Neutrophil (primary cell): Measurements from ENCODE around the gene PROSER3.

Experiments
- H3K27ac ChIP-seq: fragments of 200-600 bp; sonication (generic); 2 replicates; pipeline ENCODE4 v1.5.1; 2016; ENCODE audit warnings: mild to moderate bottlenecking, moderate library complexity
- H3K27me3 ChIP-seq: fragments of 200-600 bp; sonication (generic); 2 replicates; pipeline ENCODE4 v1.6.0; 2016; ENCODE audit warnings: mild to moderate bottlenecking
- H3K36me3 ChIP-seq: fragments of 200-600 bp; sonication (generic); 2 replicates; pipeline ENCODE4 v1.5.1; 2017
- H3K4me1 ChIP-seq, 2 experiments: fragments of 200-600 bp in 1 of 2; sonication (generic) in 1 of 2; 1 replicate in 1 of 2; 2 replicates in 1 of 2; pipeline versions ENCODE4 v1.5.1 to v1.6.1; 2013 to 2016; ENCODE audit warnings: low read depth in 1 of 2, low read length in 1 of 2, mild to moderate bottlenecking in 1 of 2, moderate library complexity in 1 of 2; ENCODE audit not compliant: control insufficient read depth in 1 of 2, insufficient read depth in 1 of 2
- H3K4me3 ChIP-seq, 2 experiments: fragments of 200-600 bp in 1 of 2; sonication (generic) in 1 of 2; 1 replicate in 1 of 2; 2 replicates in 1 of 2; pipeline ENCODE4 v1.5.1; 2013 to 2016; ENCODE audit warnings: low read depth in 1 of 2, low read length in 1 of 2, mild to moderate bottlenecking in 1 of 2, moderate library complexity in 1 of 2
- H3K9me3 ChIP-seq: fragments of 200-600 bp; sonication (generic); 2 replicates; pipeline ENCODE4 v1.5.1; 2016
- TF ChIP-seq, protein P1 (sequence below): fragments of 200-600 bp; sonication (generic); IDR thresholded peaks from 2 replicates; pipeline ENCODE4 v1.5.1; 2016; ENCODE audit warnings: antibody characterized with exemption

PROSER3 gene

DNA sequence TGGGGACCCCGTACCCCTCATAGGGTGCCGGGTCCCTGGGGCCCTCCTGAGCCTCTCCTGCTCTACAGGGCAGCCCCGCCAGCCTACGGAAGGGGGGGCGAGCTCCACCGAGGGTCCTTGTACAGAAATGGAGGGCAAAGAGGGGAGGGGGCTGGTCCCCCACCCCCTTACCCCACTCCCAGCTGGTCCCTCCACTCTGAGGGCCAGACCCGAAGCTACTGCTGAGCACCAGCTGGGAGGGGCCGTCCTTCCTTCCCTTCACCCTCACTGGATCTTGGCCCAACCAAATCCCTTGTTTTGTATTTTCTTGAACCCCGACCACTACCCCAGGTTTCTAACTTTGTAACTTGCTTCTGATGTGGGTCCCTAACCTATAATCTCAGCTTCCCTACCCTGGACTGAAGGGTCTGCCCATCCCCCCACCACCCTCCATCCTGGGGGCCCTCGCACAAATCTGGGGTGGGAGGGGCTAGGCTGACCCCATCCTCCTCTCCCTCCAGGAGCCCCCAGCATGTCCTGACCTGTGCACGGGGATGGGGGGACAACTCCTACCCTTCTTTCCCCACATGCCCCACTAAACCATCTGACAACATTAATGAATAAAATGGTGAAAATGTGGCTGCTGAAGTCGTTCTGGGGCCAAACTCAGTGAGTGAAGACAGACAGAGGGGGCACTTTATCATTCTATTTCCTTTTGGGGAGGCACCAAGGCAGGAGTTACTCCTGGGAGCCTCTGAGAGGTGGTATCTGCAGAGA is 30.4 kb downstream of the PROSER3 start:
- Histone ChIP-seq H3K27me3 (no peaks in the 10 kb centered on the region), H3K4me1 (no peaks in the 10 kb centered on the region), H3K27ac (no peak overlapping the region), H3K4me3 (no peak overlapping the region), H3K36me3 (peaks cover 52% of the 10 kb centered on the region), H3K9me3 (no peaks in the 10 kb centered on the region)
- TF ChIP-seq, protein P1, sequence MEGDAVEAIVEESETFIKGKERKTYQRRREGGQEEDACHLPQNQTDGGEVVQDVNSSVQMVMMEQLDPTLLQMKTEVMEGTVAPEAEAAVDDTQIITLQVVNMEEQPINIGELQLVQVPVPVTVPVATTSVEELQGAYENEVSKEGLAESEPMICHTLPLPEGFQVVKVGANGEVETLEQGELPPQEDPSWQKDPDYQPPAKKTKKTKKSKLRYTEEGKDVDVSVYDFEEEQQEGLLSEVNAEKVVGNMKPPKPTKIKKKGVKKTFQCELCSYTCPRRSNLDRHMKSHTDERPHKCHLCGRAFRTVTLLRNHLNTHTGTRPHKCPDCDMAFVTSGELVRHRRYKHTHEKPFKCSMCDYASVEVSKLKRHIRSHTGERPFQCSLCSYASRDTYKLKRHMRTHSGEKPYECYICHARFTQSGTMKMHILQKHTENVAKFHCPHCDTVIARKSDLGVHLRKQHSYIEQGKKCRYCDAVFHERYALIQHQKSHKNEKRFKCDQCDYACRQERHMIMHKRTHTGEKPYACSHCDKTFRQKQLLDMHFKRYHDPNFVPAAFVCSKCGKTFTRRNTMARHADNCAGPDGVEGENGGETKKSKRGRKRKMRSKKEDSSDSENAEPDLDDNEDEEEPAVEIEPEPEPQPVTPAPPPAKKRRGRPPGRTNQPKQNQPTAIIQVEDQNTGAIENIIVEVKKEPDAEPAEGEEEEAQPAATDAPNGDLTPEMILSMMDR: no peak

DNA sequence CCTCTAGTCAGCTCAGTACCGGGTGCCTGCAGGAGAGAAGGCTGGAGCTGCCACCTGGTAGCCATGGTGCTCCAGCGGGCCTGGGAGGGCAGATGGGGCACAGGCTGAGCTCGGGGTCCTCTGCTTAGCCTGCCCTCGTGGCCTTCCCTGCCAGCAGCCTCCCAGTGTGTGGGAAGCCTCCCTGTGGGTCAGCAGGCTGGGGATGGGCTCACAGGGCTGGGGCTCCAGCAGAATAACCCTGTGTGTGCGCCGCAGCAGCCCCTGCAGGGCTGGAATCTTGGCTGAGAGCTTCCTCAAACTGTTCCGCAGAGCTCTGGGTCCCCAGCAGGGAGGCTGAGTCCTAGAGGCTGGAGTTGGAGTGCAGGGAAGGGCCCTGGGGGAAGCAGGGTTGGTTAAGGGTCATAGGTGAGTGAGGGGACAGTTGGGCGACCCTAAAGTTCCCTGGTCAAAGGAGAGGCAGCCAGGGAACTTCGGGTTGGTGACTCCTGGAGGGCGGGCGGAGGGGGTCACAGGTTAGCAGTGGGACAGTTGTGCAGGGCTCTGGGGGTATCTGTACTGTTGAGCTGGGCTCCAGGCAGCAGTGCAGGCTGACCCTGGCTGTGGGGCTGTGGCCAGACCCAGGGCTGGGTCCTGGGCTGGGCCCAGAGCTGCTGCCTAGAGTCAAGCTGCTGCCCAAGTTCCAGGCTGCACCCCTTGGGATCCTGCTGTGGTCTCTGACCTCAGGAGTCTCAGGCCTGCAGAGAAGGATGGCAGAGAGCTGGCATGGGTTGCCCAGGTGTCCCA is 31.4 kb downstream of the PROSER3 start:
- Histone ChIP-seq H3K4me3 (no peak overlapping the region), H3K27ac (no peak overlapping the region), H3K36me3 (peaks cover 42% of the 10 kb centered on the region), H3K27me3 (no peaks in the 10 kb centered on the region), H3K9me3 (no peaks in the 10 kb centered on the region), H3K4me1 (no peaks in the 10 kb centered on the region)
- TF ChIP-seq, protein P1: no peak

DNA sequence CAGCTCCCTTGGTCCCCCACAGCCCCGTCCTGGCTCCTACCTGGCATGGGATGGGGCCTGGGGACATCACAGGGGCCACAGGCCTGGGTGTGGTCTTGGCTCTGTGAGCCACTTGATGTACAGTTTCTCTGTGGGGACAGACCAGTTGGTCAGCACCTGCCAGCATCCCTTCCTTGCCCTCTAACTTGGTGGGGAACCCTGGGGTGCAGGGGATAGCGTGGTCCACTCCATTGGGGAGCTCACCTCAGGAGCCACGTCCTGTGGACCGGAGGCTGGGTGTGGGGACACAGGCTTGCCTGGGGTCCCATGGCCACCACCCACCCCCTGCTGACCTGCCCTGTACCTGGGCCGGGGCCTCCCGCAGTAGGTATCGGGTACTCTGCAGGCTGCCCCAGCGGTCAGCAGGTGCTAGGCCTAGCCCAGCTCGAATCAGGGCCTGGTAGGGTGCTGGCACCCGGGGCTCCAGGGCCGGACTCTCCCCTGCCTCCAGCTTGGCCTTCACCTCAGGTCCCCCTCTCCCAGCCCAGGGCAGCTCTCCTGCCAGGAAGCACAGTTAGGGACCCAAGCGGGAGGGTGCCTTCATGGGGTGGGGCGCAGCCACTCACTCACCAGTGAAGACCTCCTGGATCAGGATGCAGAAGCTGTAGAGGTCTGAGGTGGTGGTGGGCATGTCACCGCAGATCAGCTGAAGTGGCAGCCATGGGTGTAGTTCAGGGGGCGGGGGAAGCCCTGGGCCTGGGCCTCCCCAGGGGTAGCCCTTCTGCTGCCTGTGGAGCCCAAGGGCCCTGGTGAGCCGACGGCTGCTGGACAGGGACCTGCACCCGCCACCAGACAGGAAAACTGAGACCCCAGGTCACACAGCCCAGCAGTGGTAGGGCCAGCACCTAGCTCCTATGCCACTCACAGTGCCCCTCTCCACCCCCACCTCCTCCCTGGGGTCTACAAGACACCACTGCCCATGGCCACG is 32.3 kb downstream of the PROSER3 start:
- Histone ChIP-seq H3K27me3 (peaks cover 8% of the 10 kb centered on the region), H3K27ac (no peak overlapping the region), H3K36me3 (peaks cover 34% of the 10 kb centered on the region), H3K4me1 (no peaks in the 10 kb centered on the region), H3K9me3 (no peaks in the 10 kb centered on the region), H3K4me3 (no peak overlapping the region)
- TF ChIP-seq, protein P1: no peak

DNA sequence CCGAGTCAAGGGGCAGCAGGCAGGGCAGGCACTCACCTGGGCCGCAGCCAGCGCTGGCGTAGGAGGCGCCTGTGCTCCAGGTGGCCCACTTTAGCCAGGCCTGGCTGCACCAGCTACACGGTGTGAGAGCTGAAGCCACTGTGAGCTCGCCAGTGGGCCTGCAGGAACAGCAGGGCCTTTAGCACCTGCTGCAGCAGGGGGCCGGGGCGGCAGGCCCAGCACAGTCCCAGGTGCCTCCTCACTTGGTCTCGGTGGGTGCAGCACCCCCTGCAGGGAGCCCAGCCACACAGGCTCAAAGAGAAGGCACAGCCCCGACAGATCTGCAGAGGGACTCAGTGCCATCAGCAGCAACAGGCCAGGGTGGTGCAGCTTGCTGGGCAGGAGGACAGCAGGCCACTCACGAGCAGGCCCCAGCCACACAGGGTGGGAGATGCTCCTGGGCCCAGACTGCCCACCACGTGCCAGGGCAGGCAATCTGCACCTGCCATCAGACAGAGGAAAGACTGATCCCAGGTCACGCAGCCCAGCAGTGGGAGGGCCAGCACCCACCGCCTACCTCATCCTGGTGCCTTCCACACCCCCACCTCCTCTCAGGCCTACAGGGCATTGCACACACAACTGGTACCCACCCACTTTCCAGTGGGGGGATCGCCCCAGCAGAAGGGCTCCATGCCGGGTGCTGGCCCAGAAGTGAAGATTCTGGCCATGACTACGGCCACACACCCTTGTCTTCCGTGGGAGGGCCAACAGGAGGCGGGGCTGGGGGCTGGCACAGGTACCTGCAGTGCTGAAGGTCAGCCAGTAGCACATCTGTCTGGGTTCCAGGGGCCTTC is 33.2 kb downstream of the PROSER3 start:
- TF ChIP-seq, protein P1: no peak
- Histone ChIP-seq H3K4me1 (no peaks in the 10 kb centered on the region), H3K27ac (no peak overlapping the region), H3K4me3 (no peak overlapping the region), H3K9me3 (no peaks in the 10 kb centered on the region), H3K36me3 (peaks cover 24% of the 10 kb centered on the region), H3K27me3 (peaks cover 17% of the 10 kb centered on the region)
